HepG2 (cell line): ENCODE results near the gene PLEKHG4. TPM values are rescaled to one million over a fixed set of nuclear protein-coding genes. Genes with fewer than 3 reads are reported as not detected.

Experiments
- ATAC-seq: fragments of 200-7000 bp; cut with Tn5 transposase; 3 replicates; pipeline ENCODE4 v1.9.1; 2020; ENCODE audit warnings: mild to moderate bottlenecking, moderate library complexity
- BruUV-seq: library from RNA; stranded (reverse); fragments of 400-500 nt; replicated peaks from 2 replicates; lab custom pipeline; 2021; lab: Mats Ljungman, UMichigan
- CTCF ChIA-PET: fragments of 300-600 bp; formaldehyde crosslinking; extraction: SDS; loops from one replicate; lab custom pipeline; 2021; ENCODE audit warnings: low total read pairs, inconsistent platforms, low intra/inter-chr PET ratio; lab: Yijun Ruan, JAX
- POLR2A ChIA-PET: fragments of 350-600 bp; sonication (Branson Sonifier 250); formaldehyde crosslinking; loops from one replicate; lab custom pipeline; 2020; ENCODE audit warnings: antibody characterized with exemption, inconsistent platforms; lab: Yijun Ruan, JAX
- DNase-seq: peaks from one replicate; pipeline ENCODE4 v3.0.0-alpha.2; 2015; ENCODE audit warnings: low spot score
- FAIRE-seq: peaks from 3 replicates; lab custom pipeline; 2011; peaks lifted over from hg19 to GRCh38; lab: Jason Lieb, UNC
- H2AFZ ChIP-seq: one replicate; pipeline ENCODE4 v1.6.1; 2011; ENCODE audit warnings: low read length, inconsistent platforms
- H3K27ac ChIP-seq: fragments of 300-600 bp; 3 replicates; pipeline ENCODE4 v1.8.0; 2011; ENCODE audit warnings: mixed run types, mild to moderate bottlenecking, mixed read lengths, low read length, inconsistent platforms; ENCODE audit not compliant: insufficient read depth; ENCODE audit errors: extremely low read length
- H3K27me3 ChIP-seq, 2 experiments: fragments of 200-600 bp in 1 of 2; 2 replicates in 1 of 2; 3 replicates in 1 of 2; pipeline versions ENCODE4 v1.6.0 to v1.8.0; 2011; ENCODE audit warnings: low read length in 2 of 2, mild to moderate bottlenecking in 2 of 2, moderate library complexity in 2 of 2, inconsistent platforms in 1 of 2; ENCODE audit not compliant: insufficient read depth in 2 of 2, control insufficient read depth in 1 of 2
- H3K36me3 ChIP-seq, 2 experiments: fragments of 200-600 bp in 1 of 2; replicated peaks in 1 of 2; 2 replicates in 1 of 2; 3 replicates in 1 of 2; pipeline versions ENCODE4 v1.5.1 to v1.8.0; 2011; ENCODE audit warnings: low read length in 2 of 2, inconsistent platforms in 1 of 2; ENCODE audit not compliant: insufficient read depth in 2 of 2, control insufficient read depth in 1 of 2
- H3K4me1 ChIP-seq: 2 replicates; pipeline ENCODE4 v1.5.1; 2012; ENCODE audit warnings: low read length, inconsistent platforms; ENCODE audit not compliant: insufficient read depth
- H3K4me2 ChIP-seq: 2 replicates; pipeline ENCODE4 v1.6.0; 2011; ENCODE audit warnings: low read depth, low read length, inconsistent platforms
- H3K4me3 ChIP-seq, 3 experiments: fragments of 200-600 bp in 1 of 3; sonication (generic), shearing (Covaris generic) in 1 of 3; replicated peaks in 1 of 3; 2 replicates each; pipeline ENCODE4 v1.5.1; 2011 to 2016; ENCODE audit warnings: low read length in 3 of 3, inconsistent platforms in 2 of 3, low read depth in 2 of 3, mild to moderate bottlenecking in 2 of 3, control low read depth in 1 of 3, mixed read lengths in 1 of 3; ENCODE audit not compliant: insufficient read depth in 1 of 3
- H3K79me2 ChIP-seq: one replicate; pipeline ENCODE4 v1.6.1; 2011; ENCODE audit warnings: low read length, inconsistent platforms; ENCODE audit not compliant: insufficient read depth
- H3K9ac ChIP-seq: 2 replicates; pipeline ENCODE4 v1.6.0; 2011; ENCODE audit warnings: mild to moderate bottlenecking, low read depth, low read length, inconsistent platforms; ENCODE audit not compliant: insufficient read depth
- H3K9me3 ChIP-seq: 2 replicates; pipeline ENCODE4 v1.5.1; 2012; ENCODE audit warnings: mild to moderate bottlenecking, low read length
- H4K20me1 ChIP-seq: 2 replicates; pipeline ENCODE4 v1.6.0; 2011; ENCODE audit warnings: inconsistent platforms, mild to moderate bottlenecking, low read length, moderate library complexity; ENCODE audit not compliant: insufficient read depth
- CCAR2 ChIP-seq: fragments of 200-400 bp; formaldehyde crosslinking; optimal IDR thresholded peaks from 2 replicates; pipeline ENCODE3; 2018; ENCODE audit warnings: low read depth, mild to moderate bottlenecking, low read length, moderate library complexity
- MTF1 ChIP-seq: sonication (generic); formaldehyde crosslinking; IDR thresholded peaks from 2 replicates; pipeline ENCODE4 v1.5.0; 2020; ENCODE audit warnings: missing genetic modification reagents
- MYNN ChIP-seq: sonication (generic); formaldehyde crosslinking; IDR thresholded peaks from 2 replicates; pipeline ENCODE4 v1.4.0; 2020; ENCODE audit warnings: mild to moderate bottlenecking, low read depth, missing genetic modification reagents
- PREB ChIP-seq: sonication (generic); formaldehyde crosslinking; IDR thresholded peaks from 2 replicates; pipeline ENCODE4 v1.4.0; 2020; ENCODE audit warnings: missing genetic modification reagents
- SYNCRIP ChIP-seq: fragments of 200-400 bp; formaldehyde crosslinking; IDR thresholded peaks from 2 replicates; pipeline ENCODE4 v1.6.1; 2018; ENCODE audit warnings: mild to moderate bottlenecking, low read depth, low read length; ENCODE audit not compliant: insufficient read depth
- ZBTB46 ChIP-seq: sonication (generic); formaldehyde crosslinking; IDR thresholded peaks from 2 replicates; pipeline ENCODE4 v1.4.0; 2020; ENCODE audit warnings: mild to moderate bottlenecking, missing genetic modification reagents, borderline replicate concordance
- ZMAT3 ChIP-seq: sonication (generic); formaldehyde crosslinking; conservative IDR thresholded peaks from 2 replicates; pipeline ENCODE4 v1.7.0; 2021; ENCODE audit warnings: missing genetic modification reagents
- ZNF292 ChIP-seq: sonication (generic); formaldehyde crosslinking; IDR thresholded peaks from 2 replicates; pipeline ENCODE4 v1.8.1; 2022; ENCODE audit warnings: mild to moderate bottlenecking, low read depth, missing genetic modification reagents, borderline replicate concordance
- ZNF607 ChIP-seq: sonication (generic); formaldehyde crosslinking; IDR thresholded peaks from 2 replicates; pipeline ENCODE4 v1.5.1; 2020; ENCODE audit warnings: missing genetic modification reagents, mild to moderate bottlenecking, borderline replicate concordance
- ZNF737 ChIP-seq: sonication (generic); formaldehyde crosslinking; IDR thresholded peaks from 2 replicates; pipeline ENCODE4 v1.5.0; 2020; ENCODE audit warnings: missing genetic modification reagents, mild to moderate bottlenecking, borderline replicate concordance
- ZNF800 ChIP-seq: sonication (generic); formaldehyde crosslinking; IDR thresholded peaks from 2 replicates; pipeline ENCODE4 v1.4.0; 2020; ENCODE audit warnings: missing genetic modification reagents
- WGBS: methylation state at CpG from one replicate; pipeline ENCODE4 v1.1.6; 2017; ENCODE audit warnings: low lambda C conversion rate; 5-methylcytosine and 5-hydroxymethylcytosine counted together
- in situ Hi-C: cut with HindIII; loops from 2 replicates; pipeline ENCODE4 v1.10.0; 2017; ENCODE audit warnings: low pct_unique_long_range_greater_than_20kb; ENCODE audit not compliant: extremely low pct_ligation_motif_present
- intact Hi-C: fragments of 100-400 bp; cut with micrococcal nuclease; formaldehyde crosslinking; loops from one replicate; pipeline ENCODE4 v1.10.0; 2022; ENCODE audit not compliant: unreplicated experiment
- polyA plus RNA-seq, 8 experiments: library from polyadenylated mRNA; depleted of rRNA in 3 of 8; stranded (reverse) in 7 of 8; unstranded in 1 of 8; fragments of >200 nt; fragmentation: Illumina TruSeq in 4 of 8; extraction: Trizol in 4 of 8; gene quantifications; 2 replicates each; pipeline versions ENCODE4 v1.2.1 to v1.2.3, GENCODE V29; 2011 to 2016; ENCODE audit warnings: low read depth in 4 of 8, missing spikeins in 1 of 8, mixed read lengths in 1 of 8; ENCODE audit not compliant: insufficient read depth in 1 of 8
- total RNA-seq, 5 experiments: library from RNA; depleted of rRNA; stranded (reverse); fragments of >200 nt; fragmentation: Illumina TruSeq; extraction: Trizol; gene quantifications; 2 replicates each; pipeline ENCODE4 v1.2.3, GENCODE V29; 2016; ENCODE audit warnings: low read depth in 1 of 5
- TF ChIP-seq, protein P1 (sequence below): sonication (generic); formaldehyde crosslinking; IDR thresholded peaks from 2 replicates; pipeline ENCODE4 v1.9.0; 2022; ENCODE audit warnings: missing genetic modification reagents, mild to moderate bottlenecking, borderline replicate concordance

PLEKHG4 gene
- total and polyA plus RNA-seq, 2 of the 13 experiments (the other 11 are each of a cell fraction or from before 2014, with no cell fraction given): 7.1 to 13.6 TPM

GRCh38 chr16:67256701-67257230 is 22.6 kb upstream of the PLEKHG4 start:
- no peak overlapping the region for H3K4me2 ChIP-seq
- no peaks in the 10 kb centered on the region for H3K27me3 ChIP-seq
- ATAC-seq: no peak
- H3K4me1 ChIP-seq: peaks cover 12% of the 10 kb centered on the region
- H4K20me1 ChIP-seq: no peaks in the 10 kb centered on the region
- no peaks in the 10 kb centered on the region for H3K36me3 ChIP-seq
- no peaks in the 10 kb centered on the region for H3K79me2 ChIP-seq
- POLR2A ChIA-PET: no interaction called here
- TF ChIP-seq ZNF737 (CRISPR knock-in tag) (no peak), ZNF607 (CRISPR knock-in tag) (no peak), ZBTB46 (no peak), PREB (CRISPR knock-in tag) (no peak), MYNN (CRISPR knock-in tag) (no peak), ZNF800 (no peak), SYNCRIP (no peak), ZMAT3 (CRISPR knock-in tag) (no peak), MTF1 (CRISPR knock-in tag) (no peak), ZNF292 (CRISPR knock-in tag) (no peak), CCAR2 (no peak)
- TF ChIP-seq, protein P1, sequence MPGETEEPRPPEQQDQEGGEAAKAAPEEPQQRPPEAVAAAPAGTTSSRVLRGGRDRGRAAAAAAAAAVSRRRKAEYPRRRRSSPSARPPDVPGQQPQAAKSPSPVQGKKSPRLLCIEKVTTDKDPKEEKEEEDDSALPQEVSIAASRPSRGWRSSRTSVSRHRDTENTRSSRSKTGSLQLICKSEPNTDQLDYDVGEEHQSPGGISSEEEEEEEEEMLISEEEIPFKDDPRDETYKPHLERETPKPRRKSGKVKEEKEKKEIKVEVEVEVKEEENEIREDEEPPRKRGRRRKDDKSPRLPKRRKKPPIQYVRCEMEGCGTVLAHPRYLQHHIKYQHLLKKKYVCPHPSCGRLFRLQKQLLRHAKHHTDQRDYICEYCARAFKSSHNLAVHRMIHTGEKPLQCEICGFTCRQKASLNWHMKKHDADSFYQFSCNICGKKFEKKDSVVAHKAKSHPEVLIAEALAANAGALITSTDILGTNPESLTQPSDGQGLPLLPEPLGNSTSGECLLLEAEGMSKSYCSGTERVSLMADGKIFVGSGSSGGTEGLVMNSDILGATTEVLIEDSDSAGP (CRISPR knock-in tag): no peak
- TF ChIP-seq, all 625 proteins: peak for 0
- no peak overlapping the region for H3K4me3 ChIP-seq
- no peak overlapping the region for H2AFZ ChIP-seq
- H3K27ac ChIP-seq: no peak overlapping the region
- no peak overlapping the region for H3K9ac ChIP-seq
- BruUV-seq: no TSS peak
- CTCF ChIA-PET: no interaction called here
- H3K9me3 ChIP-seq: no peaks in the 10 kb centered on the region
- FAIRE-seq (no peak), DNase-seq (no peak)
- in situ Hi-C loops: no loop called here
- intact Hi-C loops: no loop called here
- 74% methylated on average over 11 of the region's 11 CpGs for WGBS
